IPS DF 4.7 (cell line): ENCODE data around the gene TMC8.
"Not testable (repeated sequence)": the region's sequence is repeated elsewhere in the genome, so short reads cannot be mapped to it uniquely, and the experiment has no call there.

Experiments
- DNase-seq: peaks from one replicate; pipeline ENCODE4 v3.0.0-alpha.2; 2013; ENCODE audit warnings: low spot score; ENCODE audit errors: extremely low read depth

The TMC8 gene

DNA sequence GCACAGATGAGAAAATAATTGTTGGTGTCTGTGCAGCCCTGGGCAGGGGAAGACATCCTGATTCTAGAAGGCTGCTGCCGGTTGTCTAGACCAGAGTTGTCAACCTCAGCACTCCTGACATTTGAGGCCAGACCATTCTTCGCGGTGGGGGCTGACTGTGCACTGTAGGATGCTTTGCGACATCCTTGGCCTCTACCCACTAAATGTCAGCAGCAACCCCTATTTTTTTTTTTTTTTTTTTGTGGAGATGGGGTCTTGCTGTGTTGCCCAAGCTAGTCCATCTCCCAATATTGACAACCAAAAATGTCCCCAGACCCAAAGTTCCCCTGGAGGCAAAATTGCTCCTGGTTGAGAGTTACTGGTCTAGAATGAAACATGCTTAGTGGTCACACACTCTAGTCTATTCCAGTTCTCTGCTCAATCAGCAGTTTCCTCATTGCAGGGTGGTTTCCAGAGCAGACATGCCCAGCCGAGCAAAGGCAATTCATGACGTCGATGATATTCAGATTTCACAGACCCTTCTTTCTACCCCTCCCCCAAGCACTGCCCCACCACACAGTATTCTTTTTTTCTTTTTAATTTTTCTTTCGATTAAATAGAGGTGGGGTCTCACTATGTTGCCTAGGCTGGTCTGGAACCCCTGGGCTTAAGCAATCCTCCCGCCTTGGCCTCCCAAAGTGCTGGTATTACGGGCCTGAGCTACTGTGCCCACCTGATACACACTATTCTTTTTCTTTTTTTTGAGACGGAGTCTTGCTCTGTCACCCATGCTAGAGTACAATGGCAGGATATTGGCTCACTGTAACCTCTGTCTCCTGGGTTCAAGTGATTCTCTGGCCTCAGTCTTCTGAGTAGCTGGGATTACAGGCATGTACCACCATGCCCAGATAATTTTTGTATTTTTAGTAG, 24.6 kb downstream of the TMC8 start:
- DNase-seq: no peak

DNA sequence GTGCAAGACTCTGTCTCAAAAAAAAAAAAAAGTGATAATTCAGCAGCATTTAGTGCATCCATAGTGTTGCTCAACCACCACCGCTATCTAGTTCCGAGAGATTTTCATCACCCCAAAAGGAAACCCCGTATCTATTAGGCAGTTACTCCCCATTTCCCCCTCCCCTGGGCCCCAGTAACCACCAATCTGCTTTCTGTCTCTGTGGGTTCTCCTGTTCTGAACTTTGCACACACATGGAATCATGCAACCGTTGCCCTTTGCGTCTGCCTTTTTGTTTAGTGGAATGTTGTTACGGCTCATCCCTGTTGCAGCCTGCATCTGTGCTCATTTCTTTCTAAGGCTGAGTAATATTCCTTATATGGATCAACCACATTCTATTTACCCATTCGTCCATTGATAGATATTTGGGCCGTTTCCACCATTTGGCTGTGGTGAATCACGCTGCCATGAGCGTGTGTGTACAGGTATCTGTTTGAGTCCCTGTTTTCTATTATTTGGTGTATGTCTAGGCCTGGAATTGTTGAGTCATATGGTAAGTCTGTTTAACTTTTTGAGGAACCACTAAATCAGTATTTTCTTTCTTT, 29.1 kb downstream of the TMC8 start:
- DNase-seq: no peak

- no peak for DNase-seq
These were observed 33.5 kb downstream of the TMC8 start for GRCh38 chr17:78163881-78164747.

DNA sequence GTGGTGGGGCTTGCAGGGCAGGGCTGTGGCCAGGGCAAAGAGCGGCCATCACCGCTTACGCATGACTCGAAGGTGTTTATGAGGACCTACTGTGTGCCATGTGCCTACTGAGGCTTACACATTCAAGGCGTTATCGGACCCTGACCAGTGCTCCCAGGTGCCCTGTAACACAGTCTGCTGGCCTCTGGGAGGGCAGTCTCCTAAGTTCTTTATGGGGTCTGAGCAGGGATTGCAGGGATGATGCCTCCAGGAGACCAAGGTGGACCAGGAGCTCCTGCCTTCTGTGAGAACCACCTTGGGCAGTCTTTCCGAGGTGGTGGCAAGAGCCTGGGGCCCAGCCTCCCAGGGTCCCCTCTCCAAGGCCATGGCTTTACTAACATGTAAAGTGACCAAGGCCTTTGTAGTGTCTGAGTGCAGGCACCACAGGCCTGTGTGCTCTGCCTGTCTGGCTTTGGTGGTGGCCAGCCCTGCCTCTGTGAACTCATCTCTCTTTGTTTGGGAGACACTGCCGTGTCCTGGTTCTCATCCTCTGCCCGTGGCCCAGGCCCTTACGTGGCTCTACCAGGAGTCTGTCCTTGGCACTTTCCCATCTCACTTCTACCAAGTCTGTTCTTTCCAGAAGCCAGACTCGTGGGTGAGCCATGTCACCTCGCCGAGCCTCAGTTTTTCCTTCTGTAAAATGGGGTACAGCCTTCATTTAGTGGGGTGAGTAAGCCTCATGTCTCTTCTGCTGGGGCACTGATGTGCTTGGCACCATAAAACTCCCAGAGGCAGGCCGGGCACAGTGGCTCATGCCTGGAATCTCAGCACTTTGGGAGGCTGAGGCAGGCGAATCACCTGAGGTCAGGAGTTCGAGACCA, 34.4 kb downstream of the TMC8 start:
- DNase-seq: no peak

- DNase-seq: no peak
These were observed 35.8 kb downstream of the TMC8 start for GRCh38 chr17:78166416-78166815.

GRCh38 chr17:78168242-78168902, 37.8 kb downstream of the TMC8 start, which contains the start of gene SYNGR2:
Gene SYNGR2 (plus strand): TSS chr17:78168581. CDS start chr17:78168617, 36 bp downstream.
- DNase-seq: no peak

- DNase-seq: no peak
These were observed 38.6 kb downstream of the TMC8 start for GRCh38 chr17:78168903-78169793.

- no peak for DNase-seq
These were observed 40.4 kb downstream of the TMC8 start for GRCh38 chr17:78170692-78171590.

GRCh38 chr17:78171591-78172248, 41.1 kb downstream of the TMC8 start:
- not testable (repeated sequence) for DNase-seq

GRCh38 chr17:78172249-78173051, 41.9 kb downstream of the TMC8 start:
- no peak for DNase-seq

- DNase-seq: no peak
These were observed 42.6 kb downstream of the TMC8 start for GRCh38 chr17:78173097-78173715.

- DNase-seq: no peak
These were observed 43.8 kb downstream of the TMC8 start for GRCh38 chr17:78174346-78174869.

DNA sequence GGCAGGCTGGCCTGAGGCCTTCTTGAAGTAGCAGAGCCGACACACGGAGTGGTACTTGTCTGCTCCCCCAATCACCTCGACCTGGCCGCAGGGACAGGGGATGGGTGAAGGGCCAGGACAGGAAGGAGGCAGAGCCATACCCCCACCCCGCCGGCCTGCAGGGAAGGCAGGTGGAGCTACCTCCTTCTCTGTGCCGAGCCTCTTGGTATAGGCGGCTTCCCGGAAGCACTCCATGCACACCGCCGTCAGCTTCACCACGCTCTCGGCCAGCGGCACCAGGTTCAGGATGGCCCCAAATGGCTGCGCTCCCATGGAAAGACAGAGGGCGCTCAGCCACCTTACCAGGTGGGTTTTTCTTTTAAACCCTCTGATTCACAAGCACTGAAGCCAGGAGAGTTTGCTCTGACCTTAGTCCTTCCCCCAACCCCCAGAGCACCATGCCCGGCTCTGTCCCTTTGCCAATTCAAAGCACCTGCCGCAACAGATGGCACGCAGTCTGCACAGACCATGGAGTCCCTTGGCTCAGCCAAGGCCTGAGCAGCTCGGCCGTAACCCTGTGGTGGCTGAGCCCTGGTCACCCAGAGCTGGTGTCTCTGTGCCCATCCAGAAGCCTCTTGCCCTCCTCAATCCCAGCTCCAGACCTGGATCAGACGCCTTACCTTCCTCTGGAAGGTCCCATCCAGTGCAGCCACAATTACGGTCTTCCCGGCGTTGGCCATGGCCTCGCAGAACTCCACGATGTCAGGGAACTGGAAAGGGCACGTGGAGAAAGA, 44.5 kb downstream of the TMC8 start:
- no peak for DNase-seq

DNA sequence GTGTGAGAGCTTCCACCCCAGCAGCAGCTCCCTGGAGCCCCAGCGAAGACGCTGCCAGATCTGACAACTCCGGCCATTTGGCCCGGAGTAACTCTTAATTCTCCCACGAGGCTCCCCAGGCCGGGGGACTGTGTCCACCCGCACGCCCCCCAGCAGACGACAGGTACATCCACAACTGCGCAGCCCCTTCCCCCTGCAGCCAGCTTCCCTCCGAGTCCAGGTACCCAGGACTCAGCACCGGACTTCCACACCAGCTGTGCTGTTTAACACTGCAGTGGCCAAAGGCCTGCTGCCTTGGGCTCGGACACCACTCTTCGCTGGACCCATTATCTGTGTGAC, 45.0 kb downstream of the TMC8 start:
- DNase-seq: no peak

GRCh38 chr17:78176548-78177025, 46.0 kb downstream of the TMC8 start:
- DNase-seq: no peak
